G401.6 (cell line): ENCODE data around the gene ATL2.
"Not testable (repeated sequence)": the region's sequence is repeated elsewhere in the genome, so short reads cannot be mapped to it uniquely, and the experiment has no call there.

Experiments
- FAIRE-seq: peaks from 2 replicates; lab custom pipeline; 2012; peaks lifted over from hg19 to GRCh38; lab: Jason Lieb, UNC

The ATL2 gene

DNA sequence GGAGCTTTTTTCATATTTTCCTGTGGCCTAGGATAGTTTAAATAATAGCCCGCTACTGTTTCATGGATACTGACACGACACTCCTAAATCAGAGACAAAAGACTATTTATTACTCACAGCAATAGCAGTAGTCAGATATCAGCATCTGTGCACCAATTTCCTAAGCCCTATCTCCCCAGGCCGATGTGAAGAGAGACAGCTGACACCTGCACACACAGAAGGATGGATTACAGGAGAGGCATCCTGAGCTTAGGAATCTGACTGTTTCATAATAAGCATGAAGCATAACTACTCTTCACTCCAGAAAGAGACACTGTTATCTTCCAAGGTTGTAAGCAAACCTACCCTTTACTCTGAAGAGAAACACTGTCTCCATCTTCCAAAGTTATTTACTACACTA is 105.4 kb downstream of the ATL2 start:
- no peak for FAIRE-seq

DNA sequence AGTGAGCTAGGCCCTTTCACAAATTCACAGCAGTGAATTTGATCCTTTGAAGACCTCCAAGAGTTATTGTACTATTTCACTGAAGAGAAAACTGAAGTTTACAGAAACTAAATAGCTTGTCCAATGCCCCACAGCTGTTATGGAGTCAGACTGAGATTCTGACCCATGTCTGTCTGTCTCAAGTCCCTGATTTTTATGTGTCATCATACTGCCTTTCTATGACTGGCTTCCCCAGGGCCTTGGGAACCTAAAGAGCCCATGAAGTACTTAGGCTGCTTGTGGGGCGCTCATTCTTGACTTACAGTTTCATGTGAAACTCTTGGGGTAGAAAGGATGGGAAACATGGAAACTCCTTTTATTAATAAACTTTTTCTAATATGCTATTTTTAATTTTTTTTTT is 107.7 kb downstream of the ATL2 start:
- FAIRE-seq = no peak

DNA sequence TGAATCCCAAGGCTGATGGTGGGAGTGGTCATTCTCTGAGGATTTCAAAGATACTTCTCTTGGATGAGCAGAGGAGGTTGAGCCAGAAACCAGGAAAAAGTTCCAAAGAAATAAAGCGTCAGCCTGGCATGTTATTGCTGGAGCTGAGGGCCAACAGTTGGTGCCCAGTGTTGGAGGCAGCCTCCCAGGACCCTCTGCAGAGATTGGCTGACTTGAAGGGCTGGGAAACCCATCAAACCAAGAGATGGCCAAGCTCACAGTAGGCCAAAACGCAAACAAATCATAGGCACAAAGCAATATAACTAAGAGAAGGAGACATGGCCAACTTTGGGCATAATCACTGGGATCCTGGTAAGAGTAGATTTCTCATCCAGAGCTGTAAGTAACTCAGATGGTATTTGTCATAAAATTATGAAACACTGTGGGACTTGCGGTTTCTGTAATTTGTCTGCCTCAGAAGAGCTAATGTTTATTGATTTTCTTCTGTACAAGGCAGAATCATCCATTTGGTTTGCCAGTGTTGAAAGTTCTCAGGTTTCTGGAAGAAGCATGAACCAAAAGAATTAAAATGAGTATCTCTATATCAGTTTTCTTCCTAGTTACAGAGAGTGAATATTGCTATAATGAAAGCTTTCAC is 108.3 kb downstream of the ATL2 start:
- no peak for FAIRE-seq

DNA sequence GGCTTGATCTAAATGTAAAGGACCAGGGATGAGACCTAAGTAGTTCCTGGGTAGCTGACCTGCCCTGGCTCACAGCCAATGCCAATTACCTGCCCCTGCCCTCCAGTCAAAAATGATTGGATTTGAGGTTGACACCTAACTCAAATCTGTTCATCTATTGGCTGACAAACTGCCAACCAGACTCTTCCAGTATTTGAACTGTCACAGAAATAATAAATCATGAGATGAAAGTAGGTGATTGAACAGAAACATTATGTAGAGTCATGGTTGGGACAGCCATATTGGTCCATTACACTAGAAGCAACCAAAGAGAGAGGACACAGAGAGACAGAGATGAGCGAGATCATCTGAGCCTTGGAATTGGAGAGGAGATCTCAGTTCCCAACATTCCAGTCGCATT is 109.1 kb downstream of the ATL2 start:
- FAIRE-seq = no peak

DNA sequence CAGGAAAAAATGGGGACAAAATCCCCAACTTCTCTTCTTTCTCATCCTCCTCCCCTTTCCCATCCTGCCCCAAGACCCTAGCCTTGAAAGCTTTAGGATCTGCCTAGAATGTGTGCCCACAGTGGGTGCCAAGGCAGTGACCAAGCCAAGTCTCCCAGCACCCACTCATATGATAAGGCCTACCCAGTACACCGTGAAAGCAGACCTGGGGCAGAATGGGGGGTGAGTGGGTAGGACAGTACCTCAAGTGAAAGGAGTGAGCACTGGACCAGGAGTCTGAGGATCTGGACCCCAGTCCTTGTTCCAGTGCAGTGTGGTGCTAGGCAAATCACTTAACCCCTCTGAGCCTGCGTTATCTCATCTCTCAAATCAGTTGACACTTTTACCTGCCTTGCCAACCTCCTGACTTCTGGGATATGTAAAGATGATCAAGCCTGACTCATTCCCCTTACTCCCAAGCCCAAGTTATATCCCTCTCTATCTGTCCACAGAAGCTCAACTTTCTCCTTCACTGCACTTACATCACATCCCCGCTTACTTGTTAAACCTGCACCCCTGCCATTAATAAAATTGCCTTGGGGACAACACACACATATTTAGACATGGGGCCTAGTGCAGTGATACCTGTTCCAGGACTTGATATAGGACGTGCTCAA is 109.7 kb downstream of the ATL2 start:
- no peak for FAIRE-seq

DNA sequence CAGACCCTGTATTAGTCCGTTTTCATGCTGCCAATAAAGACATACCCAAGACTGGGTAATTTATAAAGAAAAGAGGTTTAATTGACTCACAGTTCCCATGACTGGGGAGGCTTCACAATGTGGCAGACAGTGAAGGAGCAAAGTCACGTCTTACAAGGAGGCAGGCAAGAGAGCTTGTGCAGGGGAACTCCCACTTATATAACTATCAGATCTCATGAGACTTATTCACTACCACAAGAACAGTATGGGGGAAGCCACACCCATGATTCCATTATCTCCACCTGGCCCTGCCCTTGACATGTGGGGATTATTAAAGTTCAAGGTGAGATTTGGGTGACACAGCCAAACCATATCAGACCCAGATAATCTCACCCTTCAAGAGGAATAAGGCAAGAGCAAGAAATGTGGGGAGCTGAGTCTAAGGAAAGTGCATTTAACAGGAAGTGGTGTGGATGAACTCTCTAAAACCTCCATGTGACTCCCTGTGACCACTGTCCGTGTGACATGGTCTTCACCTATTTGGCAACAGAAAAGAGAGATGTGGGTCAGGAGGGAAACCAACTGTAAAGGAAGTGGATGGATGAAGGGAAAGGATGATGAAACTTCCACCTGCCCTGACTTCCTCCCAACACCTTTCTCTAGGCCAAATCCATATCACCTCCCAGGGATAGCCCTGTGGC is 110.6 kb downstream of the ATL2 start:
- no peak for FAIRE-seq

DNA sequence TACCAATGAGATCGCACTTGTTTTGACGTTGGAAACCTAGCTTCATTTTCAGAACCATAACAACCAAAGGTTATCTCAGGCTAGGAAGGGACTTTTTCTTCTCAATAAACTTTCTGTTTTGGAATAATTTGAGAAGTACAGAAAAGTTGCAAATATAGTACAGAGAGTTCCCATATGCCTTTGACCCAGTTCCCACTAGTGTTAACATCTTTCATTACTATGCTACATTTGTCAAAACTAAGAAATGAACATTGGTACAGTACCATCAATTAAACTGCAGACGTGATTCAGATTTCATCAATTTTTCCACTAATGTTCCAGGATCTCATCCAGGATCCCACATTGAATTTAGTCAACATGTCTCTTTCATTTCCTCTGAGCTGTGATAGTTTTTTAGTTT is 111.6 kb downstream of the ATL2 start:
- FAIRE-seq = no peak

- no peak for FAIRE-seq
Observed at GRCh38 chr2:38264396-38265221, 112.5 kb downstream of the ATL2 start.

GRCh38 chr2:38263293-38263692 is 113.8 kb downstream of the ATL2 start:
- FAIRE-seq = no peak

GRCh38 chr2:38262069-38262871 is 114.8 kb downstream of the ATL2 start:
- no peak for FAIRE-seq

DNA sequence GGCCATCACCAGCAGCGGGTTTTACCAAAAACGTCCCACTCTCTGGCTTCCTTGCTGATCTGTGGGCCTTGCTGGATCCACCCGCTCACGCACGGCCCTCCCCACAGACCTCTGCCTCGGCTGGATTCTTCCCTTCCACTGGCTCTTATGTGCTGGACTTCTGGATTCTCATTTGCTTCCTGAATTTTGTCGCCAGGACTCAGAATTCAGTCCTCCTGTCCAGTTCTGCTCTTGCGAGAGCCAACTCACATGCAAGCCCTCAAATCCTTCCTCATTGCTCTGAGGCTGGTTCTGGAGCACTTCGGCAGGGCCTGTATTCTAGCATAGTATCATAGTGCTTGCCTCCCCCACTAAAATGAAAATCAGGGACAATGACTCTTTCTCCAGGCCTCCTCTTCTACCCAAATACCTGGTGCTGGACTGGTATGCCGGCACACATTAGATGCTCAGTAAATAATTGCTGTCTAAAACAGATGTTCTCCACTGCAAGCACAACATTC is 115.5 kb downstream of the ATL2 start:
- FAIRE-seq = no peak

DNA sequence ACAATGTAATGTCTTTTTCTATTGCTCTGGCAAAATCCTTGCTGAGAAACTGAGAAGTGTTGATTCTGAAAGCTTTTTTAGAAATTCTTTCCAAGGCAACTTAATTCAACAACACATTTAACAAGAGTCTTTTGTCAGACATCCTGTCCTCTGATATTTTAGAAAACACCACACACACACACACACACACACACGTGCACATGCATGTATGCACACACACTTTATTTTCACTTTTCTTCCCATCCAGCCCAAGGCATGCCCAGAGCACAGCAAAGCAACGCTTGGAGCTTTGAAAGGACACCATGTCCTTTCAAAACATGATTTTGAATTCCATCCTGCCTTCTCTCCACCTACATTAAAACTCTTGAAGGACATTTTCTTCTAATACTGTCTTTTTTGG is 116.1 kb downstream of the ATL2 start:
- no peak for FAIRE-seq

GRCh38 chr2:38260469-38260868 is 116.6 kb downstream of the ATL2 start:
- no peak for FAIRE-seq

DNA sequence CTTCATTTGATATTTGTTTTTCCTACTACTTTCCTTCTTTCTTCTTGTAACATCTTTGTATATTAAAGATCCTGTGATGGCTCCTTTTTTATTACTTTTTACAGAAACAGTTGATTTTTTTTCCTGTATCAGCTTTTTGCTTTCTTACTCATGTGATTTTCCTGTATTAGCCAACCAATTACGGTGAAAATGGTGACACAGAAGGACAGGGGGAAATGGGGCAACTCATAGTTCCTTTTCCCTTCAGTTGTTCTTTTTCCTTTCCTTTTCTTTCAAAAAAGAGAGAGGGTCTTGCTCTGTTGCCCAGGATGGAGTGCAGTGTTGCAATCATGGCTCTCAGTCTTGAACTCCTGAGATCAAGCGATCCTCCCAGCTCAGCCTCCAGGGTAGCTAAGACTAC is 117.8 kb downstream of the ATL2 start:
- FAIRE-seq = no peak

DNA sequence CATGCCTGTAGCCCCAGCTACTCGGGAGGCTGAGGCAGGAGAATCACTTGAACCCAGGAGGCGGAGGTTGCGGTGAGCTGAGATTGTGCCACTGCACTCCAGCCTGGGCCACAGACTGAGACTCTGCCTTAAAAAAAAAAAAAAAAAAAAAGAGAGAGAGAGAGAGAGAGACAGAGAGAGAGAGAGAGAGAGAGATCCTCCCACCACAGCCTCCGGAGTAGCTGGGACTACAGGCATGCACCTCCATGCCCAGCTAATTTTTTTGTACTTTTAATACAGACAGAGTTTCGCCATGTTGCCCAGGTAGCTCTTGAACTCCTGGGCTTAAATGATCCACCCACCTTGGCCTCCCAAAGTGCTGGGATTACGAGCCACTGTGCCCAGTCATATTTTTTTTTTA is 119.4 kb downstream of the ATL2 start:
- not testable (repeated sequence) for FAIRE-seq

GRCh38 chr2:38256610-38257009 is 120.5 kb downstream of the ATL2 start:
- no peak for FAIRE-seq

- no peak for FAIRE-seq
Observed at GRCh38 chr2:38255211-38255610, 121.9 kb downstream of the ATL2 start.

- FAIRE-seq = no peak
Observed at GRCh38 chr2:38254796-38255195, 122.3 kb downstream of the ATL2 start.

- no peak for FAIRE-seq
Observed at GRCh38 chr2:38251940-38252339, 125.1 kb downstream of the ATL2 start.

DNA sequence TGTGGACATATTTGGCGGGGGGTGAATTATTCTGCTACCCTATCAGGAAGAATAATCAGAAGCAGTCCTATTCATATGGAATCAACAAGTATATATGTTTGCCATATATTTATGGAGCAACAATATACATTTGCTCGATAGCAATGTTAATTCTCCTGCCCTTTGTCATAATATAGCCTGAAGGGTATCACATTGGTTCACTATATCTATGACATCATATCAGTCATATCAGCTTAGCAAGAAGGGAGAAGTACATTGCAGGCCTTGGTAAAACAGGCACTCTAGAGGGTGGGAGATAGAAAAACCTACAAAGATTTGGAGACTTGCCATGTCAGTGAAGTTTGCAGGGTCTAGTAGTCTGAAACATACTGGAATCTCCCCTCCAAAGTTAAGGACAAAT is 128.4 kb downstream of the ATL2 start:
- no peak for FAIRE-seq

GRCh38 chr2:38248255-38248654 is 128.8 kb downstream of the ATL2 start:
- FAIRE-seq = no peak

DNA sequence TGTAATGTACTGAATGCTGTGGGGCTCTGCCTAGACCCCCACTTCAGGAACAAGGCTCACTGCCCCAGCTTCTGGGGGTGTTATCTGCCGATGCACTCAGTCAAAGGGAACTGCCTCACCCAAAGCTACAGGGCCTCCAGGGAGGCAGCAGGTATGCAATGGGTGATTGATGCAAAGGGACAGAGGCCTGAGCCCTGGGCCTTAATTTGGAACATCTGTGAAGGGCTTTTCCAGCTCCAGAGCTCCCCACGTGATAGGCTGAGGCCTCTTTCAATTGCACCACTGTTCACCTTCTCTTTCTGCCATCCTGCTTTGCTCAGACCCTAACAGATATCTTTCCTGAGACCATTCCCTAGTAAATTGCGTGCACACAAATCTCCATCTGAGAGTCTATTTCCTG is 131.0 kb downstream of the ATL2 start:
- FAIRE-seq = no peak
